DOHH2 (cell line): ENCODE results near the gene GALNT17.

Experiments used
- EZH2phosphoT487 ChIP-seq: fragments of 200-600 bp; sonication (generic); IDR thresholded peaks from 2 replicates; pipeline ENCODE4 v1.6.1; 2017; ENCODE audit warnings: borderline replicate concordance, mild to moderate bottlenecking, antibody characterized with exemption, low read length, moderate library complexity, mixed read lengths
- TF ChIP-seq, protein P1 (sequence below): fragments of 200-600 bp; sonication (generic); IDR thresholded peaks from one replicate; pipeline ENCODE4 v1.5.1; 2014; ENCODE audit warnings: antibody characterized with exemption, mild to moderate bottlenecking, low read depth, low read length; ENCODE audit not compliant: poor library complexity, severe bottlenecking

DNA sequence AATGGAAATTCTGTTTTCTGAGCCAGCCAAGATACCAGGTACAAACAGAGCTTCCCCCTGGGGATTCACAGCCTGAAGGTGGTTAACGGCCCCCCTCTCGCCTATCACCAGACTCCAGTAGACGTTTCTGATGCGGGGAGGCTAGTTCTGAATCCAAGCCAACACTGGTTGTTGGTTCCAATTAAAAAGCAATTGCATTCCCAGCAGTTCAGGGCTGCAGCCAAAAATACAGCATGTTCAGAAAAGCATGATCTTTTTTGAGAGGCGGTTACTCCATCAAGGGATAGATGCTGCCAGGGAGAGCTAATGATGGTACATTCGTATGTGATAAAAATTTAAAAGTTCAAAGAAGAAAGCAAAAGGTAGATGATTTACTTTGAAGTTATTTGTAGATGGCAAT lies 481.0 kb downstream of the GALNT17 start:
- TF ChIP-seq, protein P1, sequence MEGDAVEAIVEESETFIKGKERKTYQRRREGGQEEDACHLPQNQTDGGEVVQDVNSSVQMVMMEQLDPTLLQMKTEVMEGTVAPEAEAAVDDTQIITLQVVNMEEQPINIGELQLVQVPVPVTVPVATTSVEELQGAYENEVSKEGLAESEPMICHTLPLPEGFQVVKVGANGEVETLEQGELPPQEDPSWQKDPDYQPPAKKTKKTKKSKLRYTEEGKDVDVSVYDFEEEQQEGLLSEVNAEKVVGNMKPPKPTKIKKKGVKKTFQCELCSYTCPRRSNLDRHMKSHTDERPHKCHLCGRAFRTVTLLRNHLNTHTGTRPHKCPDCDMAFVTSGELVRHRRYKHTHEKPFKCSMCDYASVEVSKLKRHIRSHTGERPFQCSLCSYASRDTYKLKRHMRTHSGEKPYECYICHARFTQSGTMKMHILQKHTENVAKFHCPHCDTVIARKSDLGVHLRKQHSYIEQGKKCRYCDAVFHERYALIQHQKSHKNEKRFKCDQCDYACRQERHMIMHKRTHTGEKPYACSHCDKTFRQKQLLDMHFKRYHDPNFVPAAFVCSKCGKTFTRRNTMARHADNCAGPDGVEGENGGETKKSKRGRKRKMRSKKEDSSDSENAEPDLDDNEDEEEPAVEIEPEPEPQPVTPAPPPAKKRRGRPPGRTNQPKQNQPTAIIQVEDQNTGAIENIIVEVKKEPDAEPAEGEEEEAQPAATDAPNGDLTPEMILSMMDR: no peak
- no peak for TF ChIP-seq EZH2phosphoT487
